HG02981 (cell line): ENCODE data around the gene UNC119.

ENCODE experiments used
- ATAC-seq: cut with Tn5 transposase; IDR thresholded peaks from one replicate; pipeline ENCODE4 v1.9.1; 2021; ENCODE audit warnings: mild to moderate bottlenecking, moderate library complexity; ENCODE audit not compliant: unreplicated experiment

Gene UNC119

GRCh38 chr17:28500712-28501379 lies 51.6 kb downstream of the UNC119 start:
- no peak for ATAC-seq

- ATAC-seq = no peak
Measured at GRCh38 chr17:28499684-28500357, 52.6 kb downstream of the UNC119 start.

- ATAC-seq = no peak
Measured at GRCh38 chr17:28499364-28499664, 53.1 kb downstream of the UNC119 start.

- no peak for ATAC-seq
Measured at GRCh38 chr17:28498652-28499363, 53.6 kb downstream of the UNC119 start.

GRCh38 chr17:28497931-28498330 lies 54.5 kb downstream of the UNC119 start:
- no peak for ATAC-seq
